Peyer's patch (tissue), 4 donors: ENCODE measurements around the gene RFTN1. TPM values are rescaled to one million over a fixed set of nuclear protein-coding genes. Genes with fewer than 3 reads are reported as not detected.

Source experiments
- DNase-seq, 3 donors: peaks; one replicate each; pipeline ENCODE4 v3.0.0-alpha.2; 2017 to 2019
- H3K27ac ChIP-seq, 4 donors: fragments of 200-600 bp; sonication (generic); one replicate each; pipeline ENCODE4 v1.5.1; 2016 to 2019
- H3K27me3 ChIP-seq, 2 donors: fragments of 200-600 bp; sonication (generic); one replicate each; pipeline ENCODE4 v1.5.1; 2019
- H3K36me3 ChIP-seq, 3 donors: fragments of 200-600 bp; sonication (generic); one replicate each; pipeline ENCODE4 v1.5.1; 2016 to 2019
- H3K4me1 ChIP-seq, 4 donors: fragments of 200-600 bp; sonication (generic); one replicate each; pipeline ENCODE4 v1.5.1; 2016 to 2019
- H3K4me3 ChIP-seq, 4 donors: fragments of 200-600 bp; sonication (generic); 1 replicate in 3 of 4; 2 replicates in 1 of 4; pipeline ENCODE4 v1.5.1; 2016 to 2019; ENCODE audit warnings: mild to moderate bottlenecking in 1 of 4
- H3K9me3 ChIP-seq, 4 donors: fragments of 200-600 bp; sonication (generic); one replicate each; pipeline ENCODE4 v1.5.1; 2016 to 2019; ENCODE audit warnings: mild to moderate bottlenecking in 1 of 4
- CTCF ChIP-seq, 6 experiments: fragments of 450-650 bp in 4 of 6; fragments of 200-600 bp in 2 of 6; sonication (generic) in 1 of 6; IDR thresholded peaks; one replicate each; pipeline ENCODE4 v1.5.1; 2017 to 2019; ENCODE audit warnings: antibody characterized with exemption in 6 of 6, mild to moderate bottlenecking in 3 of 6, moderate library complexity in 1 of 6
- POLR2A ChIP-seq, 2 donors: fragments of 450-650 bp; IDR thresholded peaks; one replicate each; pipeline ENCODE4 v1.5.1; 2017; ENCODE audit warnings: antibody characterized with exemption in 2 of 2, mild to moderate bottlenecking in 2 of 2, moderate library complexity in 2 of 2
- total RNA-seq, 4 donors: library from RNA; depleted of rRNA; stranded (reverse); fragments of >200 nt; gene quantifications; one replicate each; pipeline ENCODE4 v1.1.0, GENCODE V29; 2016

RFTN1 gene
- total RNA-seq, 4 donors from 2014 or later: 6.1 to 135 (median 32.0) TPM

- Histone ChIP-seq H3K9me3 (no peaks in the 10 kb centered on the region), H3K36me3 (no peaks in the 10 kb centered on the region), H3K27me3 (no peaks in the 10 kb centered on the region), H3K4me1 (no peaks in the 10 kb centered on the region), H3K4me3 (no peak overlapping the region), H3K27ac (no peak overlapping the region)
- TF ChIP-seq CTCF (IDR thresholded peaks at IDR 0.05): no peak
- TF ChIP-seq POLR2A (IDR thresholded peaks at IDR 0.05): no peak
- DNase-seq: no peak
Observed at GRCh38 chr3:16528106-16528505, 14.6 kb upstream of the RFTN1 start.

GRCh38 chr3:16524196-16524595, 10.7 kb upstream of the RFTN1 start:
- Histone ChIP-seq H3K27me3 (no peaks in the 10 kb centered on the region), H3K4me1 (no peaks in the 10 kb centered on the region), H3K36me3 (no peaks in the 10 kb centered on the region), H3K27ac (no peak overlapping the region), H3K4me3 (no peak overlapping the region), H3K9me3 (no peaks in the 10 kb centered on the region)
- TF ChIP-seq POLR2A (IDR thresholded peaks at IDR 0.05): no peak
- TF ChIP-seq CTCF (IDR thresholded peaks at IDR 0.05): no peak
- no peak for DNase-seq

- no peaks in the 10 kb centered on the region for H3K9me3 ChIP-seq
- TF ChIP-seq POLR2A (IDR thresholded peaks at IDR 0.05) (no peak), CTCF (IDR thresholded peaks at IDR 0.05) (no peak)
- no peak overlapping the region for H3K4me3 ChIP-seq
- H3K36me3 ChIP-seq: no peaks in the 10 kb centered on the region
- H3K27ac ChIP-seq: no peak overlapping the region
- H3K4me1 ChIP-seq: no peaks in the 10 kb centered on the region
- no peaks in the 10 kb centered on the region for H3K27me3 ChIP-seq
- DNase-seq: no peak
Observed at GRCh38 chr3:16523778-16524177, 10.3 kb upstream of the RFTN1 start.

GRCh38 chr3:16522834-16523233, 9.3 kb upstream of the RFTN1 start:
- Histone ChIP-seq H3K9me3 (no peaks in the 10 kb centered on the region), H3K27me3 (no peaks in the 10 kb centered on the region)
- no peak for DNase-seq

GRCh38 chr3:16520970-16521881, 7.7 kb upstream of the RFTN1 start:
- no peaks in the 10 kb centered on the region for H3K4me1 ChIP-seq
- H3K4me3 ChIP-seq: no peak overlapping the region
- DNase-seq: no peak
- no peaks in the 10 kb centered on the region for H3K9me3 ChIP-seq
- TF ChIP-seq POLR2A (IDR thresholded peaks at IDR 0.05) (no peak), CTCF (IDR thresholded peaks at IDR 0.05) (no peak)
- no peak overlapping the region for H3K27ac ChIP-seq
- H3K27me3 ChIP-seq: no peaks in the 10 kb centered on the region
- H3K36me3 ChIP-seq: no peaks in the 10 kb centered on the region

More at GRCh38 chr3:16522834-16523233, 9.3 kb upstream of the RFTN1 start:
- Histone ChIP-seq H3K4me3 (no peak overlapping the region), H3K36me3 (no peaks in the 10 kb centered on the region), H3K27ac (no peak overlapping the region), H3K4me1 (no peaks in the 10 kb centered on the region)
- TF ChIP-seq POLR2A (IDR thresholded peaks at IDR 0.05): no peak
- no peak for TF ChIP-seq CTCF (IDR thresholded peaks at IDR 0.05)
